Activated T-helper 2 cell treated with anti-CD3 and anti-CD28 coated beads, Interferon-gamma antibody, Interleukin-2, Interleukin-4, amounts not matched to agents 10 μg/mL and 5 μg/mL and 100 μg/mL, durations not matched to agents 14 hours and 24 hours and 36 hours (primary cell): ENCODE data around the gene SEC31A. TPM values are rescaled to one million over a fixed set of nuclear protein-coding genes. Genes with fewer than 3 reads are reported as not detected.
"Not testable (repeated sequence)": the region's sequence is repeated elsewhere in the genome, so short reads cannot be mapped to it uniquely, and the experiment has no call there.

Experiments used
- DNase-seq: peaks from one replicate; pipeline ENCODE4 v3.0.0; 2021; ENCODE audit warnings: low spot score
- H3K27ac Mint-ChIP-seq: one replicate; pipeline ENCODE4 v1.8.0; 2021; ENCODE audit warnings: mixed read lengths
- H3K27me3 Mint-ChIP-seq: one replicate; pipeline ENCODE4 v1.8.0; 2021; ENCODE audit warnings: low read depth, mixed read lengths
- H3K36me3 Mint-ChIP-seq: one replicate; pipeline ENCODE4 v1.8.0; 2021; ENCODE audit warnings: low read depth, mixed read lengths
- H3K4me1 Mint-ChIP-seq: one replicate; pipeline ENCODE4 v1.8.0; 2021; ENCODE audit warnings: low read depth, mixed read lengths
- H3K4me3 Mint-ChIP-seq: one replicate; pipeline ENCODE4 v1.8.0; 2021; ENCODE audit warnings: low read depth, mild to moderate bottlenecking, moderate library complexity, mixed read lengths
- H3K9me3 Mint-ChIP-seq: one replicate; pipeline ENCODE4 v1.8.0; 2021; ENCODE audit warnings: mixed read lengths
- intact Hi-C: fragments of 100-400 bp; cut with micrococcal nuclease; formaldehyde crosslinking; loops from one replicate; pipeline ENCODE4 v1.15.1; 2023
- total RNA-seq: library from RNA; stranded (reverse); gene quantifications from 2 replicates; pipeline ENCODE4 v1.2.3, GENCODE V29; 2022

Gene SEC31A
- total RNA-seq, 1 donor from 2014 or later, result 142 TPM

DNA sequence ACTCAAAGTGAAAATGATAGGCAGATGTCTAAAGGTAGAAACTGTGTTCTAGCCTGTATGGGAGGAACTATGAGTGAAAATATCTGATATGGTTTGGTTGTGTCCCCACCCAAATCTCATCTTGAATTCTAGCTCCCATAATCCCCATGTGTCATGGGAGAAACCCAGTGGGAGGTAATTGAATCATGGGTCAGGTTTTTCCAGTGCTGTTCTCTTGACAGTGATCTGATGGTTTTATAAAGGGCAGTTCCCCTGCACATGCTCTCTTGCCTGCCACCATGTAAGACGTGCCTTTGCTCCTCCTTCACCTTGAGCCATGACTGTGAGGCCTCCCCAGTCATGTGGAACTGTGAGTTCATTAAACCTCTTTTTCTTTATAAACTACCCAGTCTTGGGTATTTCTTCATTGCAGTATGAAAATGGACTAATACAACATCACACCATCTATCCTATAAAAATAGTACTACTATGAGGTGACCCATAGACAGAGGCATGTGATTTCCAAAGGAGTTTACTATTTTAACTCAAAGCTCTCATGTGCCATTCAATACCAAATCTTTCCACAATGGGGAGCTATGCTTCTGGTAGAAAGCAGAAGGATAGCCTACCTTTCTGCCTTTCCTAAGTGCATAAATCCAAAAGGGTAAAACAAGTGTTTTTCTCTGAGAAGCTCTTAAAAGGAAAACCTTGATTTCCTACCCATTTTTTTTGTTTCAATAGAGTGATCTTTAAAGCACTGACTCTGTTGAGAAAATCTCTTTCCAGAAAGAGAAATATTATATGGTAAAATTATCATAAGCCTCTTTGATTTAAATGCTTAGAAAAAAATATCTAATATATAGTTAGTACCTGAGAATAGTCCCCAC, 38.8 kb downstream of the SEC31A start:
- intact Hi-C loops, result loop anchor here (1.0 to 5.0 kb wide), 3 partner anchors 40 to 430 kb away; partner anchors contain the start of genes SEC31A and THAP9
- no peaks in the 10 kb centered on the region for H3K9me3 Mint-ChIP-seq
- no peak overlapping the region for H3K4me3 Mint-ChIP-seq
- no peaks in the 10 kb centered on the region for H3K27me3 Mint-ChIP-seq
- peaks cover 7% of the 10 kb centered on the region for H3K4me1 Mint-ChIP-seq
- H3K27ac Mint-ChIP-seq, result peak overlapping the region; percentile 68
- H3K36me3 Mint-ChIP-seq, result peaks cover 71% of the 10 kb centered on the region
- DNase-seq, result no peak

GRCh38 chr4:82851318-82851717, 39.6 kb downstream of the SEC31A start:
- intact Hi-C loops, result loop anchor here (5.0 kb wide), 1 partner anchor 41 kb away; the partner anchor contains the start of gene SEC31A
- peaks cover 74% of the 10 kb centered on the region for H3K36me3 Mint-ChIP-seq

DNA sequence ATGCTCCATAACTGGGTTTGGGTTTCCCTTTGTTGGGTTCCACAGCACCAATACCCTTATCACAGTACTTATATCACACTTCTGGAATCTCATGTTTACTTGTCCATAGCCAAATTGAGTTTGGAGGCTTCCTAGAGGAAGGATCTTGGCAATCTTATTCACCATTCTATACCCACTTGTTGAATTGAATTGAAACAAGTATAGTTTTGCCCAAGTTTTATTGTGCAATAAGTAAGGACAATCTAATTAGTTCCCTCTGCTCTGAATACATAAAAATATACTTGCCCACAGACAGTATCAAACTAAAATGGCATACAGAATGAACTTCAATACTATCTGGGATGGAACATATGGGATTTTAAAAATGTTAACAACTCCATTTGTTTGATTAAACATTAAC, 40.3 kb downstream of the SEC31A start:
- intact Hi-C loops, result loop anchor here (5.0 kb wide), 1 partner anchor 42 kb away; the partner anchor contains the start of gene SEC31A
- H3K27ac Mint-ChIP-seq, result no peak overlapping the region
- H3K4me3 Mint-ChIP-seq, result no peak overlapping the region
- peaks cover 72% of the 10 kb centered on the region for H3K36me3 Mint-ChIP-seq
- no peaks in the 10 kb centered on the region for H3K9me3 Mint-ChIP-seq
- peaks cover 7% of the 10 kb centered on the region for H3K4me1 Mint-ChIP-seq
- no peaks in the 10 kb centered on the region for H3K27me3 Mint-ChIP-seq
- DNase-seq, result no peak

More at GRCh38 chr4:82851318-82851717, 39.6 kb downstream of the SEC31A start:
- H3K27ac Mint-ChIP-seq, result peak overlapping the region; percentile 51
- peaks cover 7% of the 10 kb centered on the region for H3K4me1 Mint-ChIP-seq
- H3K9me3 Mint-ChIP-seq, result no peaks in the 10 kb centered on the region
- DNase-seq, result no peak
- no peak overlapping the region for H3K4me3 Mint-ChIP-seq
- no peaks in the 10 kb centered on the region for H3K27me3 Mint-ChIP-seq

DNA sequence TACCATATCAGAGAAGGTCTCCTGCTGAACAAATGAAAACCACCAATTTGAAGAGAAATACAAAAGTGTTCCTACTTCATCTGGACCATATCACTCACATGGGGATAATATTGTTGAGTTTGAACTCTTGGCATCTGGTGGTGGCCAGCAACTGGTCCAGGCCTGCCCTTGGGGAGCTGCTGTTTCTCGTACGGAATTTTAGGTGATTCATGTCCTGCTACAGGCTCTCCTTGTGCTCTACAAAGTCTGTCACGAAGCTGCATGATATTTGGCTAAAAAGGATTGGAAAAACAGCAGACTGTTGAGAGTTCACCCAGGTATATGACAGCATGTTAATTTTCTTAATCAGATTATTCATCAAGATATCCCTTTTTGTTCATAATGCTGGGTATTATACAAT, 42.2 kb downstream of the SEC31A start:
- intact Hi-C loops, result no loop called here
- peaks cover 76% of the 10 kb centered on the region for H3K36me3 Mint-ChIP-seq
- H3K4me3 Mint-ChIP-seq, result no peak overlapping the region
- H3K4me1 Mint-ChIP-seq, result peaks cover 5% of the 10 kb centered on the region
- no peaks in the 10 kb centered on the region for H3K27me3 Mint-ChIP-seq
- no peaks in the 10 kb centered on the region for H3K9me3 Mint-ChIP-seq
- no peak for DNase-seq
- no peak overlapping the region for H3K27ac Mint-ChIP-seq

- H3K36me3 Mint-ChIP-seq, result peaks cover 61% of the 10 kb centered on the region
- H3K4me3 Mint-ChIP-seq, result no peak overlapping the region
- H3K27me3 Mint-ChIP-seq, result no peaks in the 10 kb centered on the region
- no peaks in the 10 kb centered on the region for H3K9me3 Mint-ChIP-seq
- intact Hi-C loops, result no loop called here
- H3K4me1 Mint-ChIP-seq, result no peaks in the 10 kb centered on the region
- H3K27ac Mint-ChIP-seq, result no peak overlapping the region
- no peak for DNase-seq
Observed at GRCh38 chr4:82842593-82842992, 48.4 kb downstream of the SEC31A start.

DNA sequence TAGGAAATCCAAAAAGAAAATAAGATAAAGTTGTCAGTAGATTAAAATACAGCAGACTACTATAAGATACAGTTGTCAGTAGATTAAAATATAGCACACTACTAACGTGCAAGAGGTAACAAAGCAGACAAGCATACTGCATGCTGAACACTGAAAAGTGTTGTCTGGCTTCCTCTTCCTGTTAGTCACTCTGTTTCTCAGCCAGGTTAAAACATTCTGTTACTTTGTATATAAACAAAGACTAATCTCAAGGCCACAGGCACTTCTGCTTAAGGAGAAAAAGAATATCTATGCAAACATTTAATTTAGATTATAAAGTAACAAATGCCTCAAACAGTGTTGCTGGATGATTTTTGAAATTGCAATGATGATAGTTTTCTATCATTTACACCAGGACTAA, 51.3 kb downstream of the SEC31A start:
- no peaks in the 10 kb centered on the region for H3K4me1 Mint-ChIP-seq
- H3K9me3 Mint-ChIP-seq, result no peaks in the 10 kb centered on the region
- no peak overlapping the region for H3K27ac Mint-ChIP-seq
- H3K27me3 Mint-ChIP-seq, result no peaks in the 10 kb centered on the region
- intact Hi-C loops, result no loop called here
- no peak for DNase-seq
- peaks cover 53% of the 10 kb centered on the region for H3K36me3 Mint-ChIP-seq
- no peak overlapping the region for H3K4me3 Mint-ChIP-seq

DNA sequence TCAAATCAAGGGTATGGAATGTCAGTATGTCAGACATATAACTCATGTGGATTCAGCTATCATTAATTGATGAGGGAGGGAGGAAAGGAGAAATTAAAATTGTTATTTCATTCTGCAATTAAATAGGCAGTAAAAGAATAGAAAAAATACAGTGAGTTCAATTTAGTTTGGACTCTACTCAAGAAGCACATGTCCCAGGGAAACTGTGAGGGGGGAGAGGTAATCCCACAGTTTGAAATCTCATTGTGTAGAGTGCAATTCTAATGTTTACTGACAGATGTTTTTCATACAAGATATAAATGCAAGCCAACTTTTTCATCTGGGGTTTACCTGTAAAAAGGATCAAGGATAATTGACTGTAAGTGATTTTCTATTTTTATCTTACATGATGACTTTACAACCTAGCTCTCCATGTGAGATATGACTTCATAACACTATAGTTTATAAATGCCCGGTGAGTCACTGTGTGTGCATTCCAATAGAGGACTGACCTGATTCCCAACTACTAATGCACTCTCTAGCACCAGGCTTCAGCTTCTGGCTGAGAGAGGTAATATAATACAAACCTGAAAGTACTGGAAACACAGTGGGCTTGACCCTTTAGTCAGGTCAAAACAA, 57.1 kb downstream of the SEC31A start:
- DNase-seq, result no peak
- Mint-ChIP-seq H3K9me3 (peaks cover 6% of the 10 kb centered on the region), H3K4me1 (peaks cover 2% of the 10 kb centered on the region), H3K27ac (no peak overlapping the region), H3K27me3 (no peaks in the 10 kb centered on the region), H3K36me3 (peaks cover 51% of the 10 kb centered on the region), H3K4me3 (no peak overlapping the region)
- intact Hi-C loops, result no loop called here

DNA sequence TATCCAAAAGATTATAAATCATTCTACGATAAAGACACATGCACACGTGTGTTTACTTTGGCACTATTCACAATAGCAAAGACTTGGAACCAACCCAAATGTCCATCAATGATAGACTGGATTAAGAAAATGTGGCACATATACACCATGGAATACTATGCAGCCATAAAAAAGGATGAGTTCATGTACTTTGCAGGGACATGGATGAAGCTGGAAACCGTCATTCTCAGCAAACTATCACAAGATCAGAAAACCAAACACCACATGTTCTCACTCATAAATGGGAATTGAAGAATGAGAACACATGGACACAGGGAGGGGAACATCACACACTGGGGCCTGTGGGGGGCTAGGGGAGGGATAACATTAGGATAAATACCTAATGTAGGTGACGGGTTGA, 57.9 kb downstream of the SEC31A start:
- H3K4me1 Mint-ChIP-seq, H3K9me3 Mint-ChIP-seq, intact Hi-C loops, H3K27me3 Mint-ChIP-seq, DNase-seq, H3K27ac Mint-ChIP-seq, H3K4me3 Mint-ChIP-seq: not testable (repeated sequence)
- H3K36me3 Mint-ChIP-seq, result peaks cover 53% of the 10 kb centered on the region

DNA sequence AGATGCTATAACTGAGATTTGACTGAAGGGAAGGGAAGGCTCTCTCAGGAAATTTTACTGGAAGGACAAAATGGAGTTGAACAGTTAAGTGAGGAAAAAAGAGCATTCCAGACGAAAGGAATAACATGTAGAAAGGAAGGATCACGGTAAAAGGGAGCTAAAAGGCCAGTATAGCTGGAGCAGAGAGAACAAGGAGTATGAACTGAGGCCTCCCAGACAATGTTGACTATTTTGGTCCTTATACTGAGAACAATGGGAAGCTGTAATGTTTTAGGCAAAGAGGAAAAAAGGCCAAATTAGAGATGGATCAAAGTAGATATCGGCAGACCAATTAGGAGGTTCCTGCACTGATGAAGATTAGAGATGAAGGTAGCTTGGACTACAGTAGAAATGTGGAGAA, 65.5 kb downstream of the SEC31A start:
- Mint-ChIP-seq H3K27ac (peak overlapping the region; percentile 0), H3K36me3 (peaks cover 62% of the 10 kb centered on the region)
- intact Hi-C loops, result no loop called here

GRCh38 chr4:82823062-82823461, 67.9 kb downstream of the SEC31A start:
- Mint-ChIP-seq H3K27me3 (no peaks in the 10 kb centered on the region), H3K9me3 (no peaks in the 10 kb centered on the region), H3K4me1 (peaks cover 8% of the 10 kb centered on the region), H3K36me3 (peaks cover 76% of the 10 kb centered on the region), H3K4me3 (no peak overlapping the region), H3K27ac (no peak overlapping the region)
- intact Hi-C loops, result no loop called here
- DNase-seq, result no peak

More for the DNA sequence above, 65.5 kb downstream of the SEC31A start:
- DNase-seq, result no peak
- H3K27me3 Mint-ChIP-seq, result no peaks in the 10 kb centered on the region
- no peak overlapping the region for H3K4me3 Mint-ChIP-seq
- H3K4me1 Mint-ChIP-seq, result peaks cover 7% of the 10 kb centered on the region
- H3K9me3 Mint-ChIP-seq, result no peaks in the 10 kb centered on the region

DNA sequence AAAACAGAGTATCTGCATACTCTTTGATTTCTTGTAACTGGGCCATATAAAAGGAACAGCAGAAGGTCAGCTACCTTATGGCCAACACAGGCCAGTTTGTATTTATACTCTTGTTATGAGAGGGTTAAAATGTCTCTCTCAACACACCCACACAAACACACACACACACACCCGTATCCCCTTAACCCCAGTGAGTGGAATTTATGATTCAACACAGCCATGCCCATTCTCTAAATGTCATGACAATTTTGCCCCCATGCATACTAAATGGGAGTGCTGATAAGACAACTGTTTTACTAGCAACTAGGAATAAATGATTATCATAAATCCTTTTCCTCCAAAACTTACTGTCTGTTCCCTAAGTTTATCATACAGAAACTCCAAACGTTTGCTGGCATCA, 70.3 kb downstream of the SEC31A start:
- peaks cover 69% of the 10 kb centered on the region for H3K36me3 Mint-ChIP-seq
- H3K4me1 Mint-ChIP-seq, result peaks cover 8% of the 10 kb centered on the region
- H3K27me3 Mint-ChIP-seq, result no peaks in the 10 kb centered on the region
- no peaks in the 10 kb centered on the region for H3K9me3 Mint-ChIP-seq
- H3K27ac Mint-ChIP-seq, result peak overlapping the region; percentile 60
- H3K4me3 Mint-ChIP-seq, result no peak overlapping the region
- intact Hi-C loops, result no loop called here
- DNase-seq, result no peak

DNA sequence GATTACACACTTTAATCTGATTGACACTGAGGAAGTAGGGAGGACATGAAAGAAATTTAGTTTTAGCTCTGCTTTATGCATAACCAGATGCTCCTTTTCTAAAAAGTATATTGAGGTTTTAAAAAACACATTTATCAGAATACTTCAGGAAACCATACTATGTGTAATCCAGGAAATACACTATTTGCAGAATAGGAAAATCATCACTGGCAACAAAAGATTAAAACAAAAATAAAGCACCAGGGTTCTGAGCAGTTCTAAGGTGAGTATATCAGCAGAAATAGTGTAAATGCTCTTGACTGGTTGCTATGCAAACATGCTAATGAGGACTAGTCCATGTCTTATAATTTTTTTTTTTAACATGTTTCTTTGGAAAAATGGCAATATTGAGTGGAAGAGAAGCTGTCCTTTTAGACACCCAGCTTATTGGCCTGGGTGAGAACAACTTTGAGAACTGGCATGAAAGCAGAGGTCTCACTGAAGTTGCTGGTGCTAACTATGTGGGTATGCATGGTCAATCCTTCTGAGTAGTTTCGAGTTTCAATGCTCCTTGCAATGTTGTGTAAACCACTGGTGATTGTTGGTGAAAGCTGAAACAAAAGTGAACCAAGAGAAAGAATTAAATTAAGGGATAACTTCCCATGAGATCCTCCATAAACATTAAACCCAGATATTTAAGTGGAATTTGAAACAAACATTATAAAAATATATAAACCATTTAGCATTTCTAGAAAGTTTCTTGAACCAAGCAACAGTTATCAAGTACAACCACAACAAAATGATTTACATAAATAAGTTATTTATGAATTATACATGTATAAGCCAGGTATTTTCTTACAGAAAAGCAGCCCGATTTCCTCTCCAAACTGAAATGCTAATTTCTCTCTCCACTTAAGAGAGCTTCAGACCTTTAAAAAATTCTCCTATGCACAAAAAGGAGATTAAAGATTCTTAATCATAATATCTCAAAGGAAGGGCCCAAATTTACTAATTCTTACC, 72.0 kb downstream of the SEC31A start:
- H3K4me3 Mint-ChIP-seq, result no peak overlapping the region
- H3K27ac Mint-ChIP-seq, result no peak overlapping the region
- H3K9me3 Mint-ChIP-seq, result no peaks in the 10 kb centered on the region
- no peaks in the 10 kb centered on the region for H3K27me3 Mint-ChIP-seq
- H3K4me1 Mint-ChIP-seq, result peaks cover 8% of the 10 kb centered on the region
- no peak for DNase-seq
- peaks cover 58% of the 10 kb centered on the region for H3K36me3 Mint-ChIP-seq
- intact Hi-C loops, result no loop called here
